Thyroid gland (tissue), 4 donors: Measurements from ENCODE around the gene COX8A. TPM values are rescaled to one million over a fixed set of nuclear protein-coding genes. Genes with fewer than 3 reads are reported as not detected.
A peak's percentile ranks its signal among the peaks of the same experiment; 100 is the strongest.

Experiments used
- DNase-seq, 2 donors: peaks; one replicate each; pipeline ENCODE4 v3.0.0-alpha.2; 2019
- H3K27ac ChIP-seq, 3 donors: fragments of 200-600 bp; sonication (generic); 1 replicate in 2 of 3; 2 replicates in 1 of 3; pipeline ENCODE4 v1.5.1; 2016 to 2019; ENCODE audit warnings: mild to moderate bottlenecking in 1 of 3, moderate library complexity in 1 of 3
- H3K27me3 ChIP-seq: fragments of 200-600 bp; sonication (generic); one replicate; pipeline ENCODE4 v1.5.1; 2019
- H3K36me3 ChIP-seq, 2 donors: fragments of 200-600 bp; sonication (generic); one replicate each; pipeline ENCODE4 v1.5.1; 2016 to 2019
- H3K4me1 ChIP-seq, 2 donors: fragments of 200-600 bp; sonication (generic); one replicate each; pipeline ENCODE4 v1.5.1; 2017 to 2019
- H3K4me3 ChIP-seq, 3 donors: fragments of 200-600 bp; sonication (generic); replicated peaks in 1 of 3; 1 replicate in 2 of 3; 2 replicates in 1 of 3; pipeline ENCODE4 v1.5.1; 2016; ENCODE audit warnings: mild to moderate bottlenecking in 1 of 3
- H3K9me3 ChIP-seq: fragments of 200-600 bp; sonication (generic); one replicate; pipeline ENCODE4 v1.5.1; 2017
- CTCF ChIP-seq, 6 experiments: fragments of 200-600 bp in 3 of 6; fragments of 450-650 bp in 3 of 6; sonication (generic) in 3 of 6; IDR thresholded peaks; one replicate each; pipeline ENCODE4 v1.5.1; 2016 to 2019; ENCODE audit warnings: antibody characterized with exemption in 6 of 6, mild to moderate bottlenecking in 2 of 6, inconsistent platforms in 1 of 6, moderate library complexity in 1 of 6
- POLR2A ChIP-seq, 2 donors: fragments of 450-650 bp; IDR thresholded peaks; one replicate each; pipeline ENCODE4 v1.6.1; 2017; ENCODE audit warnings: antibody characterized with exemption in 2 of 2, mild to moderate bottlenecking in 2 of 2, moderate library complexity in 1 of 2
- WGBS, 2 donors: methylation state at CpG; one replicate each; pipeline ENCODE4 v1.1.5; 2017; 5-methylcytosine and 5-hydroxymethylcytosine counted together
- intact Hi-C: fragments of 100-400 bp; cut with DNase I; formaldehyde crosslinking; loops from one replicate; pipeline ENCODE4 v1.15.1; 2023
- total RNA-seq, 4 donors: library from RNA; depleted of rRNA; stranded (reverse); fragments of >200 nt; gene quantifications; one replicate each; pipeline ENCODE4 v1.2.3, GENCODE V29; 2016

COX8A gene
- total RNA-seq, 4 donors from 2014 or later: 210 to 787 (median 471) TPM

- H3K4me1 ChIP-seq: peaks cover 18 to 38% of the 10 kb centered on the region in 2 donors
- H3K27me3 ChIP-seq: no peaks in the 10 kb centered on the region
- H3K36me3 ChIP-seq: peaks cover 22 to 32% of the 10 kb centered on the region in 2 donors
- no peaks in the 10 kb centered on the region for H3K9me3 ChIP-seq
- DNase-seq: peak; percentile 86 to 91
- intact Hi-C loops: loop anchor here (2.0 to 10.0 kb wide), 2 partner anchors 85 to 149 kb away; no protein-coding TSS in a partner anchor
- TF ChIP-seq CTCF (IDR thresholded peaks at IDR 0.05): peak in 1 of 6 experiments; percentile 9
- peak in 1 of 2 donors; percentile 14 for TF ChIP-seq POLR2A (IDR thresholded peaks at IDR 0.05)
- H3K27ac ChIP-seq: no peak overlapping the region
- peak overlapping the region in 1 of 3 donors; percentile 6 for H3K4me3 ChIP-seq
- 15 to 43% methylated on average over 7 to 26 of the region's 59 CpGs for WGBS, 2 donors
Observed at GRCh38 chr11:63999349-64000025, 25.1 kb downstream of the COX8A start.

- H3K9me3 ChIP-seq: no peaks in the 10 kb centered on the region
- no peaks in the 10 kb centered on the region for H3K27me3 ChIP-seq
- H3K27ac ChIP-seq: no peak overlapping the region
- DNase-seq: peak; percentile 70 to 73
- H3K4me3 ChIP-seq: peak overlapping the region in 1 of 3 donors; percentile 6
- 0% methylated on average over 2 of the region's 67 CpGs; no CpG with 5 or more reads in 1 of the 2 donors for WGBS, 2 donors
- H3K36me3 ChIP-seq: peaks cover 21 to 29% of the 10 kb centered on the region in 2 donors
- TF ChIP-seq POLR2A (IDR thresholded peaks at IDR 0.05): no peak
- TF ChIP-seq CTCF (IDR thresholded peaks at IDR 0.05): peak; percentile 24 to 94 (median 86)
- intact Hi-C loops: loop anchor here (2.0 to 10.0 kb wide), 2 partner anchors 85 to 149 kb away; no protein-coding TSS in a partner anchor
- H3K4me1 ChIP-seq: peaks cover 18 to 38% of the 10 kb centered on the region in 2 donors
Observed at GRCh38 chr11:64000026-64000739, 25.8 kb downstream of the COX8A start.

GRCh38 chr11:64000740-64001483 is 26.5 kb downstream of the COX8A start:
- H3K27ac ChIP-seq: no peak overlapping the region
- peaks cover 14 to 23% of the 10 kb centered on the region in 2 donors for H3K36me3 ChIP-seq
- no peaks in the 10 kb centered on the region for H3K9me3 ChIP-seq
- no peak for TF ChIP-seq POLR2A (IDR thresholded peaks at IDR 0.05)
- peak in 1 of 6 experiments; percentile 1 for TF ChIP-seq CTCF (IDR thresholded peaks at IDR 0.05)
- no peak for DNase-seq
- WGBS, 2 donors: 57% methylated on average over 11 of the region's 60 CpGs; no CpG with 5 or more reads in 1 of the 2 donors
- intact Hi-C loops: loop anchor here (2.0 to 10.0 kb wide), 2 partner anchors 84 to 148 kb away; no protein-coding TSS in a partner anchor
- H3K4me3 ChIP-seq: peak overlapping the region in 1 of 3 donors; percentile 6
- no peaks in the 10 kb centered on the region for H3K27me3 ChIP-seq
- H3K4me1 ChIP-seq: peaks cover 18 to 38% of the 10 kb centered on the region in 2 donors

- peaks cover 18 to 38% of the 10 kb centered on the region in 2 donors for H3K4me1 ChIP-seq
- no peaks in the 10 kb centered on the region for H3K27me3 ChIP-seq
- intact Hi-C loops: loop anchor here (2.0 to 10.0 kb wide), 2 partner anchors 83 to 147 kb away; no protein-coding TSS in a partner anchor
- H3K4me3 ChIP-seq: no peak overlapping the region
- H3K36me3 ChIP-seq: peaks cover 10 to 16% of the 10 kb centered on the region in 2 donors
- TF ChIP-seq POLR2A (IDR thresholded peaks at IDR 0.05): no peak
- TF ChIP-seq CTCF (IDR thresholded peaks at IDR 0.05): no peak
- H3K9me3 ChIP-seq: no peaks in the 10 kb centered on the region
- DNase-seq: no peak
- no peak overlapping the region for H3K27ac ChIP-seq
- WGBS, 2 donors: 69 to 79% methylated on average over 15 to 19 of the region's 23 CpGs
Observed at GRCh38 chr11:64001484-64002420, 27.3 kb downstream of the COX8A start.
